Measurements from ENCODE around the gene TM7SF2. TPM values are rescaled to one million over a fixed set of nuclear protein-coding genes. Genes with fewer than 3 reads are reported as not detected.

Gene TM7SF2
- total and polyA plus RNA-seq, 8 donors = 7.6 to 118 (median 41.5) TPM

DNA sequence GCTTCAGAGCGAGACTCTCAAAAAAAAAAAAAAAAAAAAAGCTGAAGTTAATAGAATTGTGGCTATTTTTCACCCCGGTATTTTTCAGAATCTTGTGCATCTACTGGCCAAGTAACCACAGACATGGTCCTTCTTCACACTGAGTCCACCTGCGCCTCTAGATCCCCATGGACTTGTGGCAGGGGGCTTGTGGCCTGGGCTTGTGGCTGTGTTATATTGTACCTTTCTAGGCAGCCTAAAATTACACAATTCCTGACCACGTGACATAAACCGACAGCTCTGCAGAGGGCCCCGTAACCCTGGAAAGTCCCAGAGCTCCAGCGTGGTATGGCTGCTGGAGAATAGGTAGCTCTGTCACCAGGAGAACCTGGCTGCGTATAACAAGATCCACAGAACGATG, 42.5 kb upstream of the TM7SF2 start:
- intact Hi-C loops (cut with DNase I; ENCODE audit: low total_unique reads) = no loop called here
- no peaks in the 10 kb centered on the region for H3K27me3 ChIP-seq
- H3K9me3 ChIP-seq = no peaks in the 10 kb centered on the region
- TF ChIP-seq, protein P1, sequence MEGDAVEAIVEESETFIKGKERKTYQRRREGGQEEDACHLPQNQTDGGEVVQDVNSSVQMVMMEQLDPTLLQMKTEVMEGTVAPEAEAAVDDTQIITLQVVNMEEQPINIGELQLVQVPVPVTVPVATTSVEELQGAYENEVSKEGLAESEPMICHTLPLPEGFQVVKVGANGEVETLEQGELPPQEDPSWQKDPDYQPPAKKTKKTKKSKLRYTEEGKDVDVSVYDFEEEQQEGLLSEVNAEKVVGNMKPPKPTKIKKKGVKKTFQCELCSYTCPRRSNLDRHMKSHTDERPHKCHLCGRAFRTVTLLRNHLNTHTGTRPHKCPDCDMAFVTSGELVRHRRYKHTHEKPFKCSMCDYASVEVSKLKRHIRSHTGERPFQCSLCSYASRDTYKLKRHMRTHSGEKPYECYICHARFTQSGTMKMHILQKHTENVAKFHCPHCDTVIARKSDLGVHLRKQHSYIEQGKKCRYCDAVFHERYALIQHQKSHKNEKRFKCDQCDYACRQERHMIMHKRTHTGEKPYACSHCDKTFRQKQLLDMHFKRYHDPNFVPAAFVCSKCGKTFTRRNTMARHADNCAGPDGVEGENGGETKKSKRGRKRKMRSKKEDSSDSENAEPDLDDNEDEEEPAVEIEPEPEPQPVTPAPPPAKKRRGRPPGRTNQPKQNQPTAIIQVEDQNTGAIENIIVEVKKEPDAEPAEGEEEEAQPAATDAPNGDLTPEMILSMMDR (IDR thresholded peaks at IDR 0.05) = no peak
- TF ChIP-seq POLR2AphosphoS5 (IDR thresholded peaks at IDR 0.05) (no peak), EP300 (IDR thresholded peaks at IDR 0.05) (no peak), POLR2A (IDR thresholded peaks at IDR 0.05) (no peak)
- no peak for DNase-seq
- H3K4me1 ChIP-seq = no peaks in the 10 kb centered on the region
- 49 to 63% (median 52%) methylated on average over 9 of the region's 9 CpGs for WGBS, 5 donors
- no peak overlapping the region for H3K4me3 ChIP-seq
- H3K36me3 ChIP-seq = no peaks in the 10 kb centered on the region
- no peak overlapping the region for H3K27ac ChIP-seq

DNA sequence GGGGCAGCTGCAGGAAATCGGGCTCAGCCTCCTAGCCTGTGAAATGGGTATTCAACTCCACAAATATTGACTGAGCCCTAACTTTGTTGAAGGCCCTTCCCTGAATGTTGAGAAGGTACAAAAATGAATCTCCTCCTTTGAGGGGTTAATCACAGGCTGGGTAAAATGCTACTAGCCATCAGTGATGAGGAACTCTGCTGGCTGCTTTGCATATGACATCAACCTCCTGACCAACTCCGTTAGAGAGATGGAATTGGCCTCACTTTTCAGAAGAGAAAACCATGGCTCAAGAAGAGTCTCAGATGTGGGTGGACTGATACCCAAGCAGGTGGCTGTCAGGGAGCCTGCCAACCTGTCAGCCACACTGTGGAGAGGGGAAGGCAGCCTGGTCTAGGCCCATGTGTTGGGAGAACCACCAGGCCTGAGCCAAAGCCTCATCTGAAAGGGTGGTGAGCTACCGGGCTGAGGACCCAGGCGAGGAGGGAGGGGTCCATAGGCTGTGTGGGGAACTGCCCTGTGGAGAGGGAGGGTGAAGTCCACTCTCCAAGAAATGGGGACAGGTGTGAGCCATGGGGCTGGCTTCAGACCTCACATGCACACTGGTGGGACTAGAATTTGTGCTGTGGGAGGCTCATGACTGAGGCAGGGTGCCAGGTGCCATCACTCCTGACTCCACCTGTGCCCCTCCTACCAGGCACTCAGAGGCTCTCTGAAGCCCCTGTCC, 39.6 kb upstream of the TM7SF2 start:
- Histone ChIP-seq H3K4me3 (no peak overlapping the region), H3K9me3 (no peaks in the 10 kb centered on the region), H3K36me3 (no peaks in the 10 kb centered on the region), H3K27ac (no peak overlapping the region), H3K27me3 (no peaks in the 10 kb centered on the region), H3K4me1 (no peaks in the 10 kb centered on the region)
- WGBS, 5 donors = 55 to 68% (median 64%) methylated on average over 4 of the region's 4 CpGs
- no peak for DNase-seq
- no peak for TF ChIP-seq POLR2AphosphoS5 (IDR thresholded peaks at IDR 0.05)
- no peak for TF ChIP-seq POLR2A (IDR thresholded peaks at IDR 0.05)
- TF ChIP-seq, protein P1 (IDR thresholded peaks at IDR 0.05) = no peak
- TF ChIP-seq EP300 (IDR thresholded peaks at IDR 0.05) = no peak
- intact Hi-C loops (cut with DNase I; ENCODE audit: low total_unique reads) = no loop called here

DNA sequence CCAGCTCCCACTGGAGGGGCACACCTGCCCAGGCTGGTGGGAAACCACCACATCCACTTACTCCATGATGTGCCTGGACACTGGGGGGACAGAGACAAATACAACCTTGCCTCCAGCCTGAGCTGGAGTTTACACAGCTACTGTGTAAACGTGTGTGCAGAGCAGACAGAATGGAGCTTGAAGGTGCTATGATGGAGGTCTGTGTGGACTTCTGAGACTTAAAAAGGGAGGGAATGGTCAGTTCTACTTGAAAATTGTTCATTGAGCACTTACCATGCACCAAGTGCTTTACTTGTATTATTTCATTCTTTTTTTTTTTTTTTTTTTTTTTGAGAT, 39.1 kb upstream of the TM7SF2 start:
- H3K27ac ChIP-seq = no peak overlapping the region
- H3K4me1 ChIP-seq = no peaks in the 10 kb centered on the region
- intact Hi-C loops (cut with DNase I; ENCODE audit: low total_unique reads) = no loop called here
- H3K4me3 ChIP-seq = no peak overlapping the region
- H3K36me3 ChIP-seq = no peaks in the 10 kb centered on the region
- H3K9me3 ChIP-seq = no peaks in the 10 kb centered on the region
- H3K27me3 ChIP-seq = no peaks in the 10 kb centered on the region
- no peak for DNase-seq
- TF ChIP-seq POLR2A (IDR thresholded peaks at IDR 0.05) (no peak), POLR2AphosphoS5 (IDR thresholded peaks at IDR 0.05) (no peak), EP300 (IDR thresholded peaks at IDR 0.05) (no peak)
- TF ChIP-seq, protein P1 (IDR thresholded peaks at IDR 0.05) = no peak
- 12 to 59% (median 39%) methylated on average over 1 of the region's 1 CpG for WGBS, 5 donors

DNA sequence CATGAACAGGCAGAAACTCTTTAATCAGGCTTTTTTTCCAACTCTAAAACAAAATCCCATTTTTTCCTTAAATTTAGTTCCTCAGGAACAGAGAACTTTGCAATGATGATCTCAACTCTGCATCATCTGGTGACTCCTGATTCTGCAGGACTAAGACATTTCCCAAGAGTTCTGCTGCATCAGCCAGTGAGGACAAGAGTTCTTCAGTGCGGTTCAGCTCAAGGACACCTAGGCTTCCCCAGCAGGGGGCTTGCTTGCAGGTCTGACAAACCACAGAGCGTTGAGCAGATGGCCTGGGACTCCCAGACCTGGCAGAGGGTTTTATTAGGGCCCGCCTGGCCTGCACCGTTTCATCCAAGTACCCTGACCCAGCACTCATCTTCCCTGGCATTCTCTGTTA, 34.2 kb upstream of the TM7SF2 start:
- no peaks in the 10 kb centered on the region for H3K27me3 ChIP-seq
- DNase-seq = no peak
- H3K4me3 ChIP-seq = no peak overlapping the region
- H3K27ac ChIP-seq = no peak overlapping the region
- H3K36me3 ChIP-seq = peaks cover 0 to 6% (median 0%) of the 10 kb centered on the region in 4 donors
- WGBS, 5 donors = 81 to 93% (median 88%) methylated on average over 4 of the region's 4 CpGs
- H3K9me3 ChIP-seq = no peaks in the 10 kb centered on the region
- intact Hi-C loops (cut with DNase I; ENCODE audit: low total_unique reads) = no loop called here
- peaks cover 0 to 7% (median 0%) of the 10 kb centered on the region in 4 donors for H3K4me1 ChIP-seq
- TF ChIP-seq, protein P1 (IDR thresholded peaks at IDR 0.05) = no peak
- TF ChIP-seq EP300 (IDR thresholded peaks at IDR 0.05) (no peak), POLR2AphosphoS5 (IDR thresholded peaks at IDR 0.05) (no peak), POLR2A (IDR thresholded peaks at IDR 0.05) (no peak)
